HG03139 (cell line): Measurements from ENCODE around the gene BCL2L11.

Source experiments
- ATAC-seq: cut with Tn5 transposase; IDR thresholded peaks from one replicate; pipeline ENCODE4 v1.9.1; 2021; ENCODE audit not compliant: unreplicated experiment

Gene BCL2L11

GRCh38 chr2:111142101-111142500, 21.4 kb downstream of the BCL2L11 start:
- no peak for ATAC-seq

- no peak for ATAC-seq
These were observed 22.6 kb downstream of the BCL2L11 start for GRCh38 chr2:111143107-111143842.

GRCh38 chr2:111143843-111144198, 23.1 kb downstream of the BCL2L11 start:
- ATAC-seq, result no peak

- no peak for ATAC-seq
These were observed 24.5 kb downstream of the BCL2L11 start for GRCh38 chr2:111145103-111145760.

GRCh38 chr2:111145951-111146350, 25.2 kb downstream of the BCL2L11 start:
- no peak for ATAC-seq

- no peak for ATAC-seq
These were observed 27.6 kb downstream of the BCL2L11 start for GRCh38 chr2:111148225-111148873.

- ATAC-seq, result no peak
These were observed 28.2 kb downstream of the BCL2L11 start for GRCh38 chr2:111148925-111149324.

GRCh38 chr2:111149882-111150455, 29.3 kb downstream of the BCL2L11 start:
- no peak for ATAC-seq

- no peak for ATAC-seq
These were observed 34.0 kb downstream of the BCL2L11 start for GRCh38 chr2:111154758-111155157.

GRCh38 chr2:111155610-111156009, 34.9 kb downstream of the BCL2L11 start:
- no peak for ATAC-seq

GRCh38 chr2:111156529-111156928, 35.8 kb downstream of the BCL2L11 start:
- ATAC-seq, result no peak

GRCh38 chr2:111157071-111157661, 36.5 kb downstream of the BCL2L11 start:
- no peak for ATAC-seq

- ATAC-seq, result no peak
These were observed 37.1 kb downstream of the BCL2L11 start for GRCh38 chr2:111157798-111158197.

GRCh38 chr2:111159641-111160040, 38.9 kb downstream of the BCL2L11 start:
- no peak for ATAC-seq

- no peak for ATAC-seq
These were observed 40.0 kb downstream of the BCL2L11 start for GRCh38 chr2:111160758-111161157.

- ATAC-seq, result no peak
These were observed 41.3 kb downstream of the BCL2L11 start for GRCh38 chr2:111161971-111162370.

GRCh38 chr2:111162718-111163331, 42.1 kb downstream of the BCL2L11 start:
- no peak for ATAC-seq

GRCh38 chr2:111164078-111164477, 43.4 kb downstream of the BCL2L11 start:
- ATAC-seq, result no peak

GRCh38 chr2:111165084-111165483, 44.4 kb downstream of the BCL2L11 start:
- ATAC-seq, result no peak

GRCh38 chr2:111166115-111166514, 45.4 kb downstream of the BCL2L11 start:
- no peak for ATAC-seq
